MCF 10A (cell line): ENCODE data around the gene SLC6A8. TPM values are rescaled to one million over a fixed set of nuclear protein-coding genes. Genes with fewer than 3 reads are reported as not detected.
"Not testable (repeated sequence)": the region's sequence is repeated elsewhere in the genome, so short reads cannot be mapped to it uniquely, and the experiment has no call there.

Experiments used
- BruUV-seq: library from RNA; stranded (reverse); fragments of 400-500 nt; replicated peaks from 2 replicates; lab custom pipeline; 2021; lab: Mats Ljungman, UMichigan
- CTCF ChIA-PET: fragments of 300-600 bp; sonication (Branson Sonifier 250); formaldehyde crosslinking; extraction: SDS; loops from one replicate; lab custom pipeline; 2021; ENCODE audit warnings: antibody characterized with exemption, inconsistent platforms; lab: Yijun Ruan, JAX
- POLR2A ChIA-PET: fragments of 300-600, 350-650 bp; sonication (Branson Sonifier 250); formaldehyde crosslinking; extraction: SDS; loops from one replicate; lab custom pipeline; 2020; ENCODE audit warnings: antibody characterized with exemption, inconsistent platforms; lab: Yijun Ruan, JAX
- DNase-seq: peaks from one replicate; pipeline ENCODE4 v3.0.0-alpha.2; 2018; ENCODE audit not compliant: unreplicated experiment
- H3K27ac Mint-ChIP-seq: one replicate; pipeline ENCODE4 v1.8.0; 2022; ENCODE audit warnings: mild to moderate bottlenecking, low read depth, mixed read lengths; ENCODE audit not compliant: unreplicated experiment
- H3K27me3 Mint-ChIP-seq: one replicate; pipeline ENCODE4 v1.8.0; 2022; ENCODE audit warnings: mixed read lengths; ENCODE audit not compliant: insufficient read depth, unreplicated experiment
- H3K36me3 Mint-ChIP-seq: one replicate; pipeline ENCODE4 v1.8.0; 2022; ENCODE audit warnings: mild to moderate bottlenecking, moderate library complexity, mixed read lengths; ENCODE audit not compliant: insufficient read depth, unreplicated experiment
- H3K4me1 Mint-ChIP-seq: one replicate; pipeline ENCODE4 v1.8.0; 2022; ENCODE audit warnings: mixed read lengths; ENCODE audit not compliant: insufficient read depth, unreplicated experiment
- H3K4me3 Mint-ChIP-seq: one replicate; pipeline ENCODE4 v1.8.0; 2022; ENCODE audit warnings: mild to moderate bottlenecking, moderate library complexity, mixed read lengths; ENCODE audit not compliant: unreplicated experiment
- H3K9me3 Mint-ChIP-seq: one replicate; pipeline ENCODE4 v1.8.0; 2022; ENCODE audit warnings: mixed read lengths; ENCODE audit not compliant: unreplicated experiment
- intact Hi-C: fragments of 100-400 bp; cut with micrococcal nuclease; formaldehyde crosslinking; loops from 2 replicates; pipeline ENCODE4 v1.14.1; 2022
- total RNA-seq: library from RNA; stranded (reverse); gene quantifications from 2 replicates; pipeline ENCODE4 v1.2.3, GENCODE V29; 2022
- TF ChIP-seq, protein P1 (sequence below): fragments of 200-600 bp; IDR thresholded peaks from one replicate; pipeline ENCODE4 v1.8.0; 2022; ENCODE audit warnings: antibody characterized with exemption, mild to moderate bottlenecking; ENCODE audit not compliant: unreplicated experiment

Gene SLC6A8
- total RNA-seq, 1 experiment from 2014 or later = 66.6 TPM

DNA sequence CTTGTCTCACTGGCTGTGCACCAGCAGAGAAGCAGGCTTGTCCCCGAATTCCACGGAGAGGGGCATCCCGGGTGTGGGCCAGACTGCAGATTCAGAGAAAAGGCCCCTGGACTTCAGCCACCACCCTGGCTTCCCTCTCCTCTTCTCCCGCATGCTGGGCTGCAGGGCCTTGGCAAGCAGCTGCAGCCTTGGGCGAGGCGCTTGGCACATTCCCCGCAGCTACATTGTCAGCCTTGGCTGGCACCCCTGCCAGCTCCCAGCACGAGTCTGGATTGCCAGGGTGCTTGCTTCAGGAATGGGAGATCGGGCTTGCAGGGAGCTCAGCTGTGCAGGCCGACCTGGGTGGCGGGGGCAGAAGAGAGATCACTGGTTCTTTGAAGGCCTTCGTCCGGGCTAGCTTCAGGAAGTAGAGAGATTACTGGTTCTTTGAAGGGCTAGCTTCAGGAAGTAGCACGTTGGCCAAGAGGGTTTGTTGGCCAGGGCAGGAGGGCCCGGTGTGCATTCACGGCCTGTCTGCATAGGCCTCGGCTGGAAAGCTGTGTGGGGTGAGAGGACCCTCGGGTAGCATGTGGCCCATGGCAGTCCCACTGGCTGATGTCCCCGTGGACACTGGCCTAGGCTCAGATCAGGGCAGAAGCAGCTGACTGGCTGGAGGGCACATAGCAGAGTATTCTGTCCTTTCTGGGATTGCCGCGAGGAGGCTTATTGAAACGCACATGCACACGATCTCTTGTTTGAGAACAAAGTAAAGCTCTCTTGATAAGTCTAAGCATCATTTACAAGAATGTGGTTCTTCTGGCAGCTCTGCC, 39.6 kb downstream of the SLC6A8 start:
- peaks cover 30% of the 10 kb centered on the region for H3K4me1 Mint-ChIP-seq
- intact Hi-C loops = no loop called here
- H3K27me3 Mint-ChIP-seq = no peaks in the 10 kb centered on the region
- peak overlapping the region; percentile 69 for H3K4me3 Mint-ChIP-seq
- ChIA-PET POLR2A (interaction anchor here (0.6 to 2.1 kb wide), 4 partner anchors 14 to 244 kb away, joined by 4 to 13 read pairs (median 8); partner anchors contain the start of genes HCFC1, IDH3G and SSR4), CTCF (interaction anchor here (0.6 to 1.1 kb wide), 5 partner anchors 9 to 1022 kb away, joined by 3 read pairs; no protein-coding TSS in a partner anchor)
- peak overlapping the region; percentile 81 for H3K27ac Mint-ChIP-seq
- H3K36me3 Mint-ChIP-seq = peaks cover 18% of the 10 kb centered on the region
- BruUV-seq = no TSS peak
- H3K9me3 Mint-ChIP-seq = no peaks in the 10 kb centered on the region
- TF ChIP-seq, protein P1, sequence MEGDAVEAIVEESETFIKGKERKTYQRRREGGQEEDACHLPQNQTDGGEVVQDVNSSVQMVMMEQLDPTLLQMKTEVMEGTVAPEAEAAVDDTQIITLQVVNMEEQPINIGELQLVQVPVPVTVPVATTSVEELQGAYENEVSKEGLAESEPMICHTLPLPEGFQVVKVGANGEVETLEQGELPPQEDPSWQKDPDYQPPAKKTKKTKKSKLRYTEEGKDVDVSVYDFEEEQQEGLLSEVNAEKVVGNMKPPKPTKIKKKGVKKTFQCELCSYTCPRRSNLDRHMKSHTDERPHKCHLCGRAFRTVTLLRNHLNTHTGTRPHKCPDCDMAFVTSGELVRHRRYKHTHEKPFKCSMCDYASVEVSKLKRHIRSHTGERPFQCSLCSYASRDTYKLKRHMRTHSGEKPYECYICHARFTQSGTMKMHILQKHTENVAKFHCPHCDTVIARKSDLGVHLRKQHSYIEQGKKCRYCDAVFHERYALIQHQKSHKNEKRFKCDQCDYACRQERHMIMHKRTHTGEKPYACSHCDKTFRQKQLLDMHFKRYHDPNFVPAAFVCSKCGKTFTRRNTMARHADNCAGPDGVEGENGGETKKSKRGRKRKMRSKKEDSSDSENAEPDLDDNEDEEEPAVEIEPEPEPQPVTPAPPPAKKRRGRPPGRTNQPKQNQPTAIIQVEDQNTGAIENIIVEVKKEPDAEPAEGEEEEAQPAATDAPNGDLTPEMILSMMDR = no peak
- peak; percentile 81 for DNase-seq

- Mint-ChIP-seq H3K9me3 (no peaks in the 10 kb centered on the region), H3K27ac (no peak overlapping the region), H3K36me3 (peaks cover 12% of the 10 kb centered on the region), H3K4me1 (peaks cover 28% of the 10 kb centered on the region), H3K27me3 (no peaks in the 10 kb centered on the region), H3K4me3 (peak overlapping the region; percentile 69)
- CTCF ChIA-PET = interaction anchor here (0.6 to 1.1 kb wide), 4 partner anchors 8 to 1022 kb away, joined by 3 read pairs; no protein-coding TSS in a partner anchor
- DNase-seq = no peak
- POLR2A ChIA-PET = interaction anchor here (0.6 to 2.1 kb wide), 5 partner anchors 38 to 906 kb away, joined by 4 to 13 read pairs (median 7); partner anchors contain the start of genes HCFC1, IDH3G and SSR4
- TF ChIP-seq, protein P1 = no peak
- BruUV-seq = no TSS peak
- intact Hi-C loops = no loop called here
These were observed 40.4 kb downstream of the SLC6A8 start for GRCh38 chrX:153728095-153728494.

DNA sequence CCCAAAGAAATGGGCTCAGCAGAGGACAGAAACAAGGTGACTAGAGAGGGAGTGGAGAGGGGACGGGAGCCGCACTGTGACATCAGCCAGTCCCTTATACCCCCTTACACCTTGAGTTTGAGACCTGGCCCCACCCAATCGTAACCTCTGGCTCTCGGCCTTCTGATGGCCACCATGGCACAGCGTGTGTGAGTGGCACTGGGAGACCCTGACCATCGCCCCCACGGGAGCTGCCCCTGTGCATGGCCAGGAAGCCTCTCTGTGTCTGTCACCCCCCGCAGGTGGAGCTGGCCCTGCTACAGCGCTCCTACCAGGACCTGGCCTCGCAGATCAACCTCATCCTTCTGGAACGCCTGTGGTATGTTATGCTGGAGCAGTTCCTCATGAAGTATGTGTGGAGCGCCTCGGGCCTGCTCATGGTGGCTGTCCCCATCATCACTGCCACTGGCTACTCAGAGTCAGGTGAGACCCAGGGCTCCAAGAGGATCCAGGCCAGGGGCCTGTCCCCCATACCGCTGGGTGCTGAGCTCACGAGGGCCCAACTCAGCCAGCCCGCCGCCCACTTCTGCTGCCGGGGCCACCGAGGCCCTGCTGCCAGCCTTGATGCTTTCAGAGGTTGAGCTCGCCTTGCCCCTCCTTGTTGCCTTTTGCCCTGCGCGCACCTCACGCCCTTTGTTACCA, 41.4 kb downstream of the SLC6A8 start:
- no peaks in the 10 kb centered on the region for H3K27me3 Mint-ChIP-seq
- CTCF ChIA-PET = interaction anchor here (0.5 to 0.6 kb wide), 3 partner anchors 29 to 634 kb away, joined by 3 to 4 read pairs (median 3); no protein-coding TSS in a partner anchor
- no TSS peak for BruUV-seq
- intact Hi-C loops = no loop called here
- no peak overlapping the region for H3K4me3 Mint-ChIP-seq
- peaks cover 28% of the 10 kb centered on the region for H3K4me1 Mint-ChIP-seq
- no peaks in the 10 kb centered on the region for H3K9me3 Mint-ChIP-seq
- TF ChIP-seq, protein P1 = no peak
- H3K27ac Mint-ChIP-seq = no peak overlapping the region
- POLR2A ChIA-PET = no interaction called here
- no peak for DNase-seq
- peaks cover 12% of the 10 kb centered on the region for H3K36me3 Mint-ChIP-seq

GRCh38 chrX:153730115-153730514, 42.4 kb downstream of the SLC6A8 start:
- Mint-ChIP-seq H3K36me3 (peaks cover 12% of the 10 kb centered on the region), H3K4me1 (peaks cover 28% of the 10 kb centered on the region)
- H3K27me3 Mint-ChIP-seq, H3K9me3 Mint-ChIP-seq, DNase-seq, CTCF ChIA-PET, H3K27ac Mint-ChIP-seq, H3K4me3 Mint-ChIP-seq, BruUV-seq, intact Hi-C loops: not testable (repeated sequence)
- POLR2A ChIA-PET = interaction anchor here (0.6 kb wide), 1 partner anchor 67 kb away, joined by 3 read pairs; no protein-coding TSS in a partner anchor
